Medulla oblongata (tissue), 1 donor: ENCODE data around the gene IL17F.

Experiments
- DNase-seq: peaks from one replicate; pipeline ENCODE4 v3.0.0-alpha.2; 2015; ENCODE audit errors: extremely low spot score

Gene IL17F

GRCh38 chr6:52190409-52190808 is 53.9 kb downstream of the IL17F start:
- no peak for DNase-seq

GRCh38 chr6:52189974-52190373 is 54.3 kb downstream of the IL17F start:
- DNase-seq, result no peak

GRCh38 chr6:52187098-52187497 is 57.2 kb downstream of the IL17F start:
- DNase-seq, result no peak
